ENCODE results near the gene BICDL1.
A peak's percentile ranks its signal among the peaks of the same experiment; 100 is the strongest.

BICDL1 gene

DNA sequence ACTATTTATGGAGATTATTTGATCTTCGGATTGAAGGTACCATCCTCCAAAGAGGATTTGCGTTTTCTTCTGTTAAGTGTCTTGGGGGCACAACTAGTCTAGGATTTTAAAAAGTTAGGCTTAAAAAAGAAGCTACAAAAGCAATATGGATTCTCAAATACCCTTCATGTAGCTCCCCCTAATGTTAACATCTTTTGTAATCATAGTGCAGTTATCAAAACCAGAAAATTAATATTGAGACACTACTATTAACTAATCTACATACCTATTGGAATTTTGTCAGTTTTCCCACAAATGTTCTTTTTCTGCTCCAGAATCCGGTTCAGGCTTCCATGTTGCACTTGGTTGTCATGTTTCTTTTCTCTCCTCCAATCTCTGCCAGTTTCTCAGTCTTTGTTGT lies 62.5 kb downstream of the BICDL1 start:
- H3K9me3 Mint-ChIP-seq, result peaks cover 4 to 8% of the 10 kb centered on the region in 2 donors

DNA sequence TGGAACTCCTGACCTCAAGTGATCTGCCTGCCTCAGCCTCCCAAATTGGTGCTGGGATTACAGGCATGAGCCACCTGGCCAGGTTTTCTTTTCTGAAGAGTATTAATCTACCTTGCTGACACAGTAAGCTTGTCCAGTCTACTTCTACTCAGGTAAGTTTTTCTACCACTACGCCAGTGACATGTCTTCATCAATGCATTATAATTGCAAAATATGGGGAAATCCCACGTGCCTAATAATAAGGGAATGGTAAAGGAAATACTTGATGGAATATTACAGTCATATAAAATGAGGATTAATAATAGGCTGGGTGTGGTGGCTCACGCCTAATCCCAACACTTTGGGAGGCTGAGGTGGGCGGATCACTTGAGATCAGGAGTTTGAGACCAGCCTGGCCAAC lies 65.3 kb downstream of the BICDL1 start:
- Mint-ChIP-seq H3K4me1 (peaks cover 2 to 10% of the 10 kb centered on the region in 2 donors), H3K4me3 (no peak overlapping the region), H3K27me3 (peaks cover 7 to 9% of the 10 kb centered on the region in 2 donors), H3K9me3 (peaks cover 4 to 8% of the 10 kb centered on the region in 2 donors), H3K27ac (no peak overlapping the region), H3K36me3 (peaks cover 15 to 20% of the 10 kb centered on the region in 2 donors)
- ATAC-seq (replicated peaks) (no peak), DNase-seq (no peak)

More for the DNA sequence above, 62.5 kb downstream of the BICDL1 start:
- Mint-ChIP-seq H3K4me1 (peaks cover 2 to 10% of the 10 kb centered on the region in 2 donors), H3K27me3 (peaks cover 7 to 9% of the 10 kb centered on the region in 2 donors), H3K4me3 (no peak overlapping the region), H3K27ac (no peak overlapping the region), H3K36me3 (peaks cover 15 to 17% of the 10 kb centered on the region in 2 donors)
- DNase-seq, result no peak
- no peak for ATAC-seq (replicated peaks)

DNA sequence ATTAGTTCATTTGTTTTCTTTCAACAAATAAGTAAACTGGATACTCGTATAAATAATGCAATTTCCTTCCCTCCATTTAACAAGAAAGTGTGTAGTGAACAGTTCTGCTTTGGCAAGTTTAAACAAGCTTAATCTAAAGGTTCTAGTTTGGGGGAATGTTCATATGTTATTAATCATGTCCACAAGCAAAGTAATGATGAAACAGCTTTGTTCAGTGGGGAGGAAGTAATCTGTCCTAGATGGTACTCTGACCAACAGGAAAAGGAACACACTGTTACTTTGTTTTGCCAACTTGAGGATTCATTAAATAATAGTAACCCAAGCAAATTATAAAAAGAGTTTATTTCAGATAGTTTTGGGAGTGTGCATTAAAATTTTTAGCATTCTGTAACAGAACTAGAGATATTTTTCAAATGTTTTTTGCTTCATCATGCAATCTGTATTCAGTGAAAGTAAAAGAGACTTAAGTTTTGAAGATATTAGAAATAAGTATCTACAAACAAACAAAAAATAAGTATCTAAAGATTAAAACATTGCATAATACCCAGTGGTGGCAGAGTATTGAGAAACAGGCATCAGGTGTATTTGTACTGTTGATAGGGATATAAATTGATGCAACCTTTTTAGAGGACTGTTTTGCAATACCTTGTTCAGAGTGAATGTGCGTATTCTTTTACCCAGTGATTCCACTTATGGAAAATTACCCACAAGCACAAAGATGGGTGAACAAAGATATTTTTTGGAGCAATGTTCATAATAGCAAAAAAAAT lies 66.4 kb downstream of the BICDL1 start:
- ATAC-seq (replicated peaks) (no peak), DNase-seq (no peak)
- H3K27me3 Mint-ChIP-seq, result peaks cover 7 to 9% of the 10 kb centered on the region in 2 donors
- no peak overlapping the region for H3K27ac Mint-ChIP-seq
- H3K9me3 Mint-ChIP-seq, result peaks cover 4 to 8% of the 10 kb centered on the region in 2 donors
- H3K4me1 Mint-ChIP-seq, result peaks cover 2 to 5% of the 10 kb centered on the region in 2 donors
- peaks cover 15 to 19% of the 10 kb centered on the region in 2 donors for H3K36me3 Mint-ChIP-seq
- no peak overlapping the region for H3K4me3 Mint-ChIP-seq

DNA sequence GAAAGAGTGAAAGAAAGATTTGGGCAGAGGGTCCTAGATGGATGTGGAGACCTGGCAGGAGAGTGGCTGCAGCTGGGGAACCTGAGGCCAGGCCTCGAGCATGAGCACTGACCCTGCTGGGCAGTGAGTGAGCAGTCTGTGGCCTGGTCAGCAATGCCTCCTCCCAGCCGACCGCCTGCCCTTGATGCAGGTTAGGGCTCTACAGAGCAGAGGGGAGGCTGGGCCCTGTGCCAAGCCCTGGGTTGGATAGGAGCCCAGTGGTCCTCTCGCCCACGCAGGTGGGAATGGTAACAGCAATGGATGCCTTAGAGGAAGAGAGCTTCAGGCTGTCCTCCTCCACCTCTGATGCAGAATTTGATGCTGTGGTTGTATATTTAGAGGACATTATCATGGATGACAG lies 67.7 kb downstream of the BICDL1 start:
- no peak for ATAC-seq (replicated peaks)
- Mint-ChIP-seq H3K9me3 (peaks cover 3 to 6% of the 10 kb centered on the region in 2 donors), H3K27me3 (peaks cover 6 to 7% of the 10 kb centered on the region in 2 donors), H3K4me3 (no peak overlapping the region), H3K27ac (no peak overlapping the region), H3K36me3 (peaks cover 19 to 20% of the 10 kb centered on the region in 2 donors), H3K4me1 (peaks cover 2 to 5% of the 10 kb centered on the region in 2 donors)
- DNase-seq, result no peak

DNA sequence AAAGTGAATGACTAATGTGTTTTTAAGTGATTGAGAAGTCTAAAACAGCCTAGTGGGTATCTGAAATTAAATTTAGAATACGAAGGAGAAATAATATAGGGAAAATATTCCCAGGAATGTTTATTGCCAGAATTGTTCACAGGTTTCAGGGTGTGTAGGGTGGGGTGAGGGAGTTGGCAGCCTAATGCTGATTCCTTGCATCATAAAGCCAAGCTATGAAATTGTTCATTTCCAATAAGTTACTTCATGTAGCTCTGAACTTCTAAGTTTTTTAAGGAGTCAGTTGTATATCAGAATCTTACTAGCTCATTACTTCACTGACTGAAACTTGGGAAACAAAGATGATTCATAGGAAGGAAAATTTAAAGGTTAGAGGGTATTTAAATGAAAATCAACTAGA lies 71.2 kb downstream of the BICDL1 start:
- ATAC-seq (replicated peaks), result no peak
- H3K4me3 Mint-ChIP-seq, result no peak overlapping the region

DNA sequence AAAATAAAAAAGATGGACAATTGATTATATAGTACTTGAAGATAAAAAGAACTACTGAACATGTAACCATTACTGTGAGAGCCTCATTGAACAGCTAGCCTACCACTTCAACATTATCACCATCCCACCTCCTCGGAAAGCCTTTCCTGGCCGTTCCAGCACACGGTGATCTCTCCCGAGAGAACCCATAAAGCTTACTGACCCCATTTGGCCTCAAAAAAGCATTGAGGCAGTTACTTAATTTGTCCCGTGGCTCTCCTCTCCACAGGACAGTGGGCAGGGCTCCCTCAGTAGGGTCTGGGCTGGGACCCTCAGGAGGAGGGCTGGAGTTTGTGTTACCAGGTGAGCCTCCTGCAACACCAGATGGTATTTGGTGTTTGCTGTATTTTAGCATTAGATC lies 71.7 kb downstream of the BICDL1 start:
- no peak for DNase-seq
- no peak for ATAC-seq (replicated peaks)
- peaks cover 36% of the 10 kb centered on the region in 2 donors for H3K36me3 Mint-ChIP-seq
- no peak overlapping the region for H3K4me3 Mint-ChIP-seq
- H3K4me1 Mint-ChIP-seq, result no peaks in the 10 kb centered on the region
- H3K27me3 Mint-ChIP-seq, result no peaks in the 10 kb centered on the region
- no peaks in the 10 kb centered on the region for H3K9me3 Mint-ChIP-seq
- peak overlapping the region; percentile 27 for H3K27ac Mint-ChIP-seq

More for the DNA sequence above, 71.2 kb downstream of the BICDL1 start:
- Mint-ChIP-seq H3K27me3 (no peaks in the 10 kb centered on the region), H3K27ac (no peak overlapping the region), H3K36me3 (peaks cover 32 to 33% of the 10 kb centered on the region in 2 donors), H3K9me3 (no peaks in the 10 kb centered on the region), H3K4me1 (no peaks in the 10 kb centered on the region)
- DNase-seq, result no peak

DNA sequence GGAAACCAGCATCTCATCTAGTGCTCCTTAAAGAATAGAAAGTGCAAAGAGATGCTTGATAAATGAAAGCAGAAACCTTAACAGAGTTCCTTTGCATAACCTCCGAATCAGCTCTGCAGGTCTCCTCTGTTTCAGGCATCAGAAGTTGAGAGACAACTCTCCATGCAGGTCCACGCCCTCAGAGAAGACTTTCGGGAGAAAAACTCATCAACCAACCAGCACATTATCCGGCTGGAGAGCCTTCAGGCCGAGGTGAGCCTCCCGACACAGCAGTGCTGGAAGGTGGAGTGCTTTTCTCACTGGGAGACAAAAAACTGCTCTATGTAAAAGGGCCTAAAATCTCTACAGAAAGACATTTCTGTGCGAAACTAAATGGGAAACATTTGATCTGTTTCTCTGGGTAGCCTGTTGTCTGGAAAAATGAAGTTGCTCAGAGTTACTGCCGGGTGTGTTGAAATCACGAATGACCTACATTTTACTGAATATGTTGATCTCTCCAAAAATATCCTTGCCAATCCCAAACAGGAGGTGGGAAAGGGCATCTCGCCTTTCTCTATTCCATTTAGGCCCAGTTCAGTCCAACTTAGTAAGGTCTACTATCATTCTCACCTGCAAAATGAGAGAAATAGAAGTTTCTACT lies 72.7 kb downstream of the BICDL1 start:
- ATAC-seq (replicated peaks), result no peak
- Mint-ChIP-seq H3K9me3 (no peaks in the 10 kb centered on the region), H3K4me3 (no peak overlapping the region), H3K27me3 (no peaks in the 10 kb centered on the region), H3K36me3 (peaks cover 36 to 38% of the 10 kb centered on the region in 2 donors), H3K4me1 (no peaks in the 10 kb centered on the region), H3K27ac (no peak overlapping the region)
- DNase-seq, result no peak

DNA sequence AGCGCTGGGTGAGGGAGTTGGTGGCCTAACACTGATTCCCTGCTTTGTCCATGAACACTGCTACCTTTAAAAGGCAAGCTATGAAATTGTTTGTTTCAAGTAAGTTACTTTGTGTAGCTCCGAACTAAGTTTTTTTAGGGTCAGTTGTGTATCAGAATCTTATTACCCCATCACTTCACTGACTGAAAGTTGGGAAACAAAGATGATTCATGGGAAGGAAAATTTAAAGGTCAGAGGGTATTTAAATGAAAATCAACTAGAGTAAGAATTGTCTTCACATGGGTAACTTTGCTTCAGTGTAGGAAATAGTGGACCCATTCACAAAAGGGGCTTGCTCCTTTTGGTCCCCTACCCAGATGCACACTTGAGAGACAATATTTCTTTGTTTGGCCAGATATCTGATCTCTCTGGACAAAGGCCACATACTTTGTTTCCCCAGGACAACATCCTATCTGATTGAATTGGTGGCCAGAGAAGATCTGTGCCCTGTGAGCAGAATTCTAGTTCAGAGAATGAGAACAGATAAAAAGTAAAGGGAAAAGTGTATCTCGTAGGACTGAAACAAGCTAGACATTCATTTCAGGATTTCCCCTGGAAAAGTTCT lies 74.0 kb downstream of the BICDL1 start:
- H3K27me3 Mint-ChIP-seq, result no peaks in the 10 kb centered on the region
- H3K4me3 Mint-ChIP-seq, result no peak overlapping the region
- H3K4me1 Mint-ChIP-seq, result no peaks in the 10 kb centered on the region
- H3K9me3 Mint-ChIP-seq, result no peaks in the 10 kb centered on the region
- no peak overlapping the region for H3K27ac Mint-ChIP-seq
- peaks cover 32 to 50% of the 10 kb centered on the region in 2 donors for H3K36me3 Mint-ChIP-seq
- no peak for DNase-seq
- no peak for ATAC-seq (replicated peaks)

DNA sequence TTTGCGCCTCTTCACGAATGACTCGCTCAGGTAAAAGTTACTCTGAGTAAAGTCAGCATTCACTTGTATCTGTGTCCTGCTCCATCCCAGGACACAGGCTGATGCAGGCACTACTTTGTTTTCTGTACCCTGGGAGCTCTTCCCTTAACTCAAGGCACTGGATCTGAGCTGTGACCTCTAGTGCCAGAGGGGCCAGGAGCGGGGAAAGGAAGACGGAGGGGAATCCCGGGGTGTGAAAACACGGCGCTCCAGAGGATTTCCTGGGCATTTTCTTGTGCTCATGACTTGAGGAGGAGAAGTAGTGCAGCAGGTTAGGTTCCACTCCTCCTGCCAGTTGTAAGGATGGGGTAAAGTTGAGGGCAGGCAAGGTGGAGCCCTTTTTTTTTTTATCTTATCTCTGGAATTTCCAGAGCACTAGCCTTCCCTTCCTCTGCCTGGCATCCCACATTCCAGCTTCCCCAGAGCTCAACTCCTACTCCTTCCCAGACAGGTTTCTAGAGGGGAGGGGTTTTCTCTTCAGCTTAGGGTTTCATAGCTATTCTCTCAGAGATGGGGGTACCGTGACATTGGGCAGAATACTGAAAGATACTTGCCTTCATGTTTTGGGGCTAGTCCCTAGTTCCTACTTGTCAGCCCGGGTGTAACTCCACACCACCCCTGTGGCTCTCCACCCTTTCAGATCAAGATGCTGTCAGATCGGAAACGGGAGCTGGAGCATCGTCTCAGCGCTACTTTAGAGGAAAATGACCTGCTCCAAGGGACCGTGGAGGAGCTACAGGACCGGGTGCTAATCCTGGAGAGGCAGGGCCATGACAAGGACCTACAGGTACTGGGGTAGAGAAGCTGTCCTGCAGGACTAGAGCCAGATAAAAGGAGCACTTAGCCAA lies 75.3 kb downstream of the BICDL1 start:
- no peak overlapping the region for H3K27ac Mint-ChIP-seq
- H3K9me3 Mint-ChIP-seq, result no peaks in the 10 kb centered on the region
- peaks cover 36 to 50% of the 10 kb centered on the region in 2 donors for H3K36me3 Mint-ChIP-seq
- H3K4me3 Mint-ChIP-seq, result no peak overlapping the region
- H3K4me1 Mint-ChIP-seq, result no peaks in the 10 kb centered on the region
- no peak for DNase-seq
- H3K27me3 Mint-ChIP-seq, result no peaks in the 10 kb centered on the region
- no peak for ATAC-seq (replicated peaks)

DNA sequence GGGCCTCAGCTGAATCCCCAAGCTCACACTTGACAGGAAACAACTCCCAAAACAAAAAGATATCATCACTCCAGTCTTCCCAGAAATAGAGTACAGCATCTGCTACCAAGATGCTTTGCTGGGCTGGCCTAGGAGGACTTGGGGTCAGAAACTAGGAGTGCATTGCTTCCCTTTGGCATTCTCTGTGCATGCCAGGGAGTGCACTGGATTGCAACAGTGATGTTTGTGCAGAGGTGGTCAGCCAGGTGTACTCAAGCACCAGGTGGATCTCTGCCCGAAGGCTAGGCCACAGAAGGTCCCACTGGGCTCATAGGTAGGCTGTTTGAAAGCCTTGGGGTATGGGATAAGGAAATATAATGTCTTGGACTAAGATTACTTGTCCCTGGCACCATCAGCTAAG lies 76.4 kb downstream of the BICDL1 start:
- Mint-ChIP-seq H3K4me1 (no peaks in the 10 kb centered on the region), H3K4me3 (no peak overlapping the region), H3K9me3 (no peaks in the 10 kb centered on the region), H3K27ac (no peak overlapping the region), H3K27me3 (no peaks in the 10 kb centered on the region), H3K36me3 (peaks cover 37 to 50% of the 10 kb centered on the region in 2 donors)
- DNase-seq (no peak), ATAC-seq (replicated peaks) (no peak)

DNA sequence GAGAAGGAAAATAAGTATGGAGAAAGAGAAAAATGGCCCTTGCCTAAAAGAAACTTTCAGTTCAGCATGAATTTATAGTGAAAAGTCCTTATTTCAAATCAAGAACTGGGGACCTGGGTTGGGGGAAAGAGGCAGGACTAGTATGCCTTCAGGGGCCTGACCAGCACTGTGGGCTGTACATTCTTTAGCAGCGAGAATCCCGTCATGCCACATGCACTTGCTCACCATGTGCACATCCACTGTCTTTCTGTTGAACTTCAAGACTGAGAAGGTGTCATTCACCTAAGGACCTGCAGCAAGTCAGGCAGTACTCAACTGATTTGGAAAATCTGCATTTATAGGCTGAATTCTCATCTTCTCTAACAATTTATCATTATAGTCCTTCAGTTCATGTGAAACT lies 77.3 kb downstream of the BICDL1 start:
- peaks cover 44 to 49% of the 10 kb centered on the region in 2 donors for H3K36me3 Mint-ChIP-seq
- DNase-seq, result no peak
- H3K4me3 Mint-ChIP-seq, result no peak overlapping the region
- no peaks in the 10 kb centered on the region for H3K9me3 Mint-ChIP-seq
- no peak for ATAC-seq (replicated peaks)
- no peaks in the 10 kb centered on the region for H3K4me1 Mint-ChIP-seq
- H3K27ac Mint-ChIP-seq, result no peak overlapping the region
- H3K27me3 Mint-ChIP-seq, result no peaks in the 10 kb centered on the region

DNA sequence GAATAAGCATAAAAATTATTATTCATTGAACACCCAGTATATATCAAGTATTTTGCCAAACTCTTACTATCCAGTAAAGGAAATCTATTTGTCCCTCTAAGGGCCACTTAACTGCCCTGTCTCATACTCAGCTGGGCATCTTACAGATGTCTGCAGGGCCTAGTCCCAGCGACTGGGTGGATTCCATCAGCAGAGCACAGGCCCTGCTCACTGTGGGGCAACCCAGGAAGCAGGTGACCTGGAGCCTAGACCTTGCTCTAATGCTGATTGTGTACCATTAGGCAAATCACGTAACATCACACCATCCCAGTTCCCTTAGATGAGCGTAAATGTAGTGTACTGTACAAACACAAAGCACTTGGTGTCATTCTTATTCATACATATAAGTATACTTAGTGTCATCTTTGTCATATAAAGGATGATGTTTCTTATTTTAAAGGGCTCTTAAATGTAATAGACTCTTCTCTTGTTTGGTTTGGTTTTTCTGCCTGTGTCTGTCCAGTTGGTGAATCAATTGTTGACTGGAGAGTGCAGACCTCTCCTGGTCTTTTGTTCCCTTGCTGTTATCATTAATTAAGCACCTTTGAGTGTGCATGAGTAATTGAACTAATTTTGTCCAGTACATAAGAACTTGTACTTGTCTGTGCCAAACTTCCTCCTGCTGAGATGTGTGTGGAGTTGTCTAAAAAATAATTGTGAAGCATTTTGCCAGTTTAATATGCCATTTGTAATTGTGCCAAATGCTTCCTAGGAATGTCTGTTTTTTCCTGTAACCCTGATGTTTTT lies 78.2 kb downstream of the BICDL1 start:
- Mint-ChIP-seq H3K9me3 (no peaks in the 10 kb centered on the region), H3K36me3 (peaks cover 44 to 51% of the 10 kb centered on the region in 2 donors), H3K27ac (no peak overlapping the region), H3K4me1 (no peaks in the 10 kb centered on the region), H3K4me3 (no peak overlapping the region), H3K27me3 (no peaks in the 10 kb centered on the region)
- no peak for ATAC-seq (replicated peaks)
- no peak for DNase-seq

DNA sequence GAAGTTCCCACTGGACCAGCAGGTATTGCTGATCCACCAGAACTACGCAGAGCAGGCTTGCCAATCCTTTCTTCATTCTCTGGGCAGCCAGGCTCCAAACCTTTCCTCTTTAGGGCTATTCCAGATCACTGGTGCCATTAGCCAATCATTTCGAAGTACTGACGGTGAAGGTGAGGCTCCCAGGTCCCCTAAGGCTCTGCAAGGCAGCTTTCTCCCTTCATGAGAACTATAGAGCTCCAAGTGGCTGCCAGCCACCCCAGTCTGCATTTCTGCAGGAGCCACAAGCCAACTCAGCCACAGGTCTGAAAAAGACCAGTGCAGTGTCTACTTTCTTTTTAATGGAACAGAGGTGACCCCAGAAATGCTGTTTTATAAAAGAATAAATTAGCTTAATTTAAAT lies 78.9 kb downstream of the BICDL1 start:
- H3K4me1 Mint-ChIP-seq, result no peaks in the 10 kb centered on the region
- H3K27ac Mint-ChIP-seq, result no peak overlapping the region
- DNase-seq (no peak), ATAC-seq (replicated peaks) (no peak)
- H3K36me3 Mint-ChIP-seq, result peaks cover 45 to 48% of the 10 kb centered on the region in 2 donors
- no peak overlapping the region for H3K4me3 Mint-ChIP-seq
- H3K9me3 Mint-ChIP-seq, result no peaks in the 10 kb centered on the region
- H3K27me3 Mint-ChIP-seq, result no peaks in the 10 kb centered on the region
